ENCODE data around the gene PPP1R26.

- TF ChIP-seq, protein P1, sequence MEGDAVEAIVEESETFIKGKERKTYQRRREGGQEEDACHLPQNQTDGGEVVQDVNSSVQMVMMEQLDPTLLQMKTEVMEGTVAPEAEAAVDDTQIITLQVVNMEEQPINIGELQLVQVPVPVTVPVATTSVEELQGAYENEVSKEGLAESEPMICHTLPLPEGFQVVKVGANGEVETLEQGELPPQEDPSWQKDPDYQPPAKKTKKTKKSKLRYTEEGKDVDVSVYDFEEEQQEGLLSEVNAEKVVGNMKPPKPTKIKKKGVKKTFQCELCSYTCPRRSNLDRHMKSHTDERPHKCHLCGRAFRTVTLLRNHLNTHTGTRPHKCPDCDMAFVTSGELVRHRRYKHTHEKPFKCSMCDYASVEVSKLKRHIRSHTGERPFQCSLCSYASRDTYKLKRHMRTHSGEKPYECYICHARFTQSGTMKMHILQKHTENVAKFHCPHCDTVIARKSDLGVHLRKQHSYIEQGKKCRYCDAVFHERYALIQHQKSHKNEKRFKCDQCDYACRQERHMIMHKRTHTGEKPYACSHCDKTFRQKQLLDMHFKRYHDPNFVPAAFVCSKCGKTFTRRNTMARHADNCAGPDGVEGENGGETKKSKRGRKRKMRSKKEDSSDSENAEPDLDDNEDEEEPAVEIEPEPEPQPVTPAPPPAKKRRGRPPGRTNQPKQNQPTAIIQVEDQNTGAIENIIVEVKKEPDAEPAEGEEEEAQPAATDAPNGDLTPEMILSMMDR (IDR thresholded peaks at IDR 0.05), result no peak
- no peak for TF ChIP-seq POLR2AphosphoS5 (IDR thresholded peaks at IDR 0.05)
- TF ChIP-seq POLR2A (IDR thresholded peaks at IDR 0.05; ENCODE audit: low read depth), result no peak
- TF ChIP-seq EP300 (IDR thresholded peaks at IDR 0.05), result no peak
Measured at GRCh38 chr9:135485385-135485784, 5.8 kb downstream of the PPP1R26 start.

All from esophagus muscularis mucosa (tissue), 4 donors.